Measurements from ENCODE around the gene ACTR5.

DNA sequence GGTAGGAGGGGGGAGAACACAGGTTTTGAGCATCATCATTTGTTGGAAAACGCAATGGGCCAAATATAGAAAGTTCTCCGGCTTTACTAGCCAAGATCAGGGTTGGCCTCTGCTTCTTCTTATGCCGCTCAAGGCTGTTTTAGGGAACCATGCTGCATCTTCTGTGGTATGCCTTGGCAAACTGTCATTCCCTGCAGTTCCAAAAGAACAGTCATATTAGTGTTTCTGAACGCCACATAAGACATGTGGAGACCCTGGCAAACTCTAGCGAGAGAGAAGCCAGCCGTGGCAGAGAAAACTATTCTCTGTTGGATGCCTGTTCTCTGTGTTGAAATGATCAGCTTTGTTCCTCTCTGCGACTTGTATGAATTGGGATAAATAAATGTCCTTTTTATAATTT, 10.8 kb downstream of the ACTR5 start:
- no peak for TF ChIP-seq EP300 (IDR thresholded peaks at IDR 0.05; ENCODE audit: low read depth)
- TF ChIP-seq, protein P1, sequence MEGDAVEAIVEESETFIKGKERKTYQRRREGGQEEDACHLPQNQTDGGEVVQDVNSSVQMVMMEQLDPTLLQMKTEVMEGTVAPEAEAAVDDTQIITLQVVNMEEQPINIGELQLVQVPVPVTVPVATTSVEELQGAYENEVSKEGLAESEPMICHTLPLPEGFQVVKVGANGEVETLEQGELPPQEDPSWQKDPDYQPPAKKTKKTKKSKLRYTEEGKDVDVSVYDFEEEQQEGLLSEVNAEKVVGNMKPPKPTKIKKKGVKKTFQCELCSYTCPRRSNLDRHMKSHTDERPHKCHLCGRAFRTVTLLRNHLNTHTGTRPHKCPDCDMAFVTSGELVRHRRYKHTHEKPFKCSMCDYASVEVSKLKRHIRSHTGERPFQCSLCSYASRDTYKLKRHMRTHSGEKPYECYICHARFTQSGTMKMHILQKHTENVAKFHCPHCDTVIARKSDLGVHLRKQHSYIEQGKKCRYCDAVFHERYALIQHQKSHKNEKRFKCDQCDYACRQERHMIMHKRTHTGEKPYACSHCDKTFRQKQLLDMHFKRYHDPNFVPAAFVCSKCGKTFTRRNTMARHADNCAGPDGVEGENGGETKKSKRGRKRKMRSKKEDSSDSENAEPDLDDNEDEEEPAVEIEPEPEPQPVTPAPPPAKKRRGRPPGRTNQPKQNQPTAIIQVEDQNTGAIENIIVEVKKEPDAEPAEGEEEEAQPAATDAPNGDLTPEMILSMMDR (IDR thresholded peaks at IDR 0.05), result no peak
